Cerebellar cortex (tissue), 1 donor: Measurements from ENCODE around the gene SLFN14.
"Not testable (repeated sequence)": the region's sequence is repeated elsewhere in the genome, so short reads cannot be mapped to it uniquely, and the experiment has no call there.

Experiments
- DNase-seq: peaks from one replicate; pipeline ENCODE4 v3.0.0-alpha.2; 2015; ENCODE audit warnings: low spot score

SLFN14 gene

DNA sequence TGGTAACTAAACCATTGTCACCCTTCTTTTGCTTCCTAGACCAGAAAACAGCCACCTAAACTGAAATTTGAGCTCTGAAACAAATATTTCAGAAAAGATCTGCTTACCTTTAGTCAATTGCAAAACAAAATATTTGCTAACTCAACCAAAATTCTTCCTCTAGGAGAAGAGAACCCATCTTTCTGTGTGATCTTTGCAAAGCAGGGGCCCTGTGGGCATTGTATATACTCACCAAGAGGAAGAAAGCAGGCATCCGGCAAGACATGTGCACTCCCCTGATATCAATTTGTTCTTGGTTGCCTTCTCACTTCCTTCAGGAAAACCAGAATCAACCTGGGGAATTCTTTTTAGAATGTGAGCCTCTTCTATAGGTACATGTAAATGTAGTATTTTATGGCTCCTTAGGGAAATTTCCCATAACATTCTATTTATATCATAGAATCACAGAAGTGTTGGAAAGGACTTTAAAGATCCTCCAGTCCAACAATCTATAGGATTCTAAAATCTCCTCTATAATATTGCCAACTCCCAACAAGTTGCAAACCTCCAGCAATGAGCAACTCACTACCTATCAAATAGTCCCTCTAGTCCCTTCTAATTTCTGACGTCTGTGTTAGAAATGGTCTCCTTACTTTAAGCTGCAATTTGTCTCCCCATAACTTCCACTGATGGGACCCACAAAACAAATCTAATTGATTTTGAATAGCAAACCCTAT, 966 bp downstream of the SLFN14 start:
- DNase-seq, result no peak

DNA sequence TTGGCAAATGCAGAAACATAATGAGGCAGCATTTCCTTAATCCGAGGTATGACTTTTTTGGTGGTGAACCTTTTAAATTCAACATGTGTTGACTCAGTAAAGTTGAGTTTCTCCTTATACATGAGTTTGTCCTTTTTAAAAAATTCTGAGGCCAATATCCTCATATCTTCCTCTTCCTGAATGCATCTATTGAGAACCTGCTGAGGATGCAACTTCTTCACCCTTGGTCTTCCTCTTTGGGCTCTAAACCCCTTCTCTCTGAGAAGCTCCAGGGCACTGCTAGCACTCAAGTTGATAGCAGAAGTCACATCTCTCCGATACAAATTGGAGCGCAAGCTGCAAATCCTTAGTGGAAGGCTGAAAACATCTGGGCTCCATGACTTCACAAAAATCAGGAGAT, 3.3 kb downstream of the SLFN14 start:
- no peak for DNase-seq

DNA sequence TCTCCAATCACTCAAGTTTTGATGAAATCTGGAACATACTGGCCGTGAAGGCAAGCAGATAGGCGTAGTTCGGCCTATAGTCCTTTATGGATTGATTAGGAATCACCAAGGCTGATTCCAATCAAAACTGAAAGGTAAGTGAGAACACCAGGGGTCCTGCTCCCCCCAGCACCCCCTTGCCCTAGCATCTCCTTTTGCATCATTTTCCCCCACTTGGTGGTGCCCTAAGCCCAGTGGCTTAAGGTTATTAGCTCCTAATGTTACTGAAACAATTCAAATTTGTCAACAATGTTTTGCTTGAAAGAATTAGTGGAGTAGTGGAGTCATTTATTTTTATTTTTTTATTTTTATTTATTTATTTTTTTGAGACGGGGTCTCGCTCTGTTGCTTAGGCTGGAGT, 4.9 kb downstream of the SLFN14 start:
- no peak for DNase-seq

DNA sequence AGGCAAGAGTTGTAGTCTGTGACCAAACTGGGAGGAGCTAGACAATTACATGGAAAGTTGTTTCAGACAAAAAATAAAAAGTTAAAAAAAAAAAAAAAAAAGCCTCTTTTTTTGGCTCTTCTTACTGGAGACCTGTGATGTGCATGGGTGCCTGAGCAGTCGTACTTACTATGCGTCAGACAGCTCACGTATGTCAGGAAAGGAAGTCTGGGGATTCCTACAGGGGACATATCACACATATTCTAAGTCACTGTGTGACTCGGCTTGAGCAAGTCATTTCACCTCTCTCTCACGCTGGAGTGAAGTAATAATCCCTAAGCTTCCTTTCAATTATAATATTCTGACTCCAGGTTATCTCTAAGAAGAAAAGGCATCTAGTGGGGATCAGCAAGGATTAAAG, 6.0 kb downstream of the SLFN14 start:
- no peak for DNase-seq

DNA sequence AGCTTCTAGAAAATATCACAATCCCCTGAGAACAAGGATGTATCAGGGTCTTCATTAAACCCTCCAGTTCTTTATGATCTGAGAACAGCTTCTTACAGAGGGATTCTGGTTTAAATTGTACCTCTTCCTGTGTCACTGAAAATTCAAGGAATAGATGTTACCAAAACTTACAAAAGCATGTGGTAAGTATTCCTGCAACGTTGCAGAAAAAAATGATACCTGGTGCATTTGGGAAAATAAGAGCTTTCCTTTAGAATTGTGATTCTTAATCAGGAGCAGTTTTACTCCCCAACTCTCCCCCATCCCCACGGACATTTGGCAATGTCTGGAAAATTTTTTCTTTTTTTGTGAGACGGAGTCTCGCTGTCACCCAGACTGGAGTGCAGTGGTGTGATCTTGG, 7.3 kb downstream of the SLFN14 start:
- DNase-seq, result no peak

DNA sequence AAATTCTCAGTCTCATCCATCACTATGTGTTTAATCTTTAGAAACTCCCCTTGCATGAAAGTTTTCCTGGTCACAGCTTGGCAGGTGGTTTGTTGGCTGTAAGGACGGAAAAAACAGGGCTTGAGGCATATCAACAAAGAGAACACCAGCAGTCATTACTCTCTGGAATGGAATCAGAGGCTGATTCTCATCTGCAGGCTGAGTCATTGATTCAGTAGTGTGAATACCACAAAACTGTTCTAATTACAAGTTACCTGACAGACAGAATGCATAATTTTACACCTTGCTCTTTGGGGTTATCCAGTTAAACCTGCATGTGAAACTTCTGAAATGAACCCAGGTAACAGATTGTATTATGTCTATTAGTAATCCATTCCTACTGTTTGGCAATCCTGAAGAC, 11.6 kb downstream of the SLFN14 start:
- DNase-seq, result no peak

DNA sequence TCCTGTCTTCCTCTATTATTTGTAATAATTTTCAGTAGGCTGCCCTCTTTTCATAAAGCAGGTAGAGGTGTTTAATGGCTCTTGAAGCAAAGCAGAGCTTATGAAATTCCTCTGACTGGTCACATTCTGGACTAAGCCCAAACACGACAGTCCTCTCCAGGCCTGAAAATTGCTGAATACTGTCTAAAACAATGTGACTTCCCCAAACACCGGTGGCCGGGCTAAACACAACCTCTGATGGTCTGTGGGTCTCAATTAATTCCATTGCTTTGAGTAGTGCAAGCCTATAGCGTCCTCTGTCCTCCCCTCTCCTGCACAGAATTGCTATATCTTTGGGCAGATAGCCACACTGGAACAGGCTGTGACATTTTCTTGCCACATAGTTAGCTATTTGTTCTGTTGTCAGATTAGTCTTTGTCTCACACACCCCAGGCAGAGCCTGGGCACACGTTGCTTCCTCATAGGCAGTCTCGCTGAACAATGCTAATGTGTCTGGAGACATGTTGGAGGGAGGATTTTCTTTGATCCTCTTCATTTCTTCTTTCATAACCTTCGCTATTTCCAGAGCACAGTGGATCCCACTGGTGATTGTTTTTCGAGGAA, 12.3 kb downstream of the SLFN14 start:
- DNase-seq, result no peak

DNA sequence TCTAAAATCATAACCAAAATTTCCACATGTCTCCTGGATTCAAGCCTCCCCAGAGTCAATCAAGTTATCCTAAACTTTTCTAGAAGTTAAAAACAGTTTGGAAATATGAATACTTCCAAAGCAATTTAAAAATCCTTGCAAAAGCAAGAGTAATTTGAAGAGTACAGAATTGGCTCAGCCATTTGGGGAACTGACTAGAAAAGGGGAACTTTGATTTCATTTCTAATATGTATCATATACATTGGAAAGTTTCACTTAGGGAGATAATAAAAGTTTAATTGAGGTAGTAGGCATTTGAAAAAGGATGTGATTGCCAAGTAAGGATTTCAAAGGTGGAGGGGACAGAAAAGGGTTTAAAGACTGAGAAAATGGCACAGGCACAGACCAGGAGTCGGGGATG, 14.1 kb downstream of the SLFN14 start:
- no peak for DNase-seq

DNA sequence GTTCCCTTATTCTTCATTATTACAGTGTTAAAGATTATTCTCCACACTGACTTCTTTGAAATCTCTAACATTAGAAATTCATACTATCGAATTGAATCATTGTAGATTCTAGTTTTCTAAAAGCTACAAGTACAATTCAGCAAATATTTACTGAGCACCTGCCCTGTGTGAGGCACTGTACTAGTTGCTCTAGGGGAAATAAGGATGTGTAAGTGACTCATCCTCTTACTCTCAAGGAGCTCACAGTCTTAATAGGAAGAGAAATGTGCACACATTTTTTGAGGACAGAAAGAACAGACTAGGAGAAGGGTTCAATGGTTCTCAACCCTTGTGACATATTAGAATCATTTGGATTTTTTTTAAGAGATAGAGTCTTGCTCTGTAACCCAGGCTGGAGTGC, 15.5 kb downstream of the SLFN14 start:
- DNase-seq, result no peak

DNA sequence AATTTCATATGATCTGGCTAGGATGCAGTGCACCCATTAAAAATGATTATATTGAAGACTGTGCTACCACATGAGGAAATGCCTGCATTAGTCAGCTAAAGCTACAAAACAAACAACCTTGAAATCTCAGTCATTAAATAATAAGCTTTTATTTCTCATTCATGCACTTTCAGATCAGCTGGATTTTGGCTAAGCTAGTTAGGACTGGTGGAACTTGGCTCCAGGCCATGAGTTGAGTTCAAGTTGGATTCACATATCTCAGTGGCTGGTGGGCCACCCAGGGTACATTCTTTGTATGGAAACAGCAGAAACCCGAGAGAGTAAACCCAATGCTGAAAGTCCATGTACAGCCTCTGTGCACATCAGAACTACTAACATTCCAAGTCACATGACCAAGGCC, 16.8 kb downstream of the SLFN14 start:
- DNase-seq, result no peak

DNA sequence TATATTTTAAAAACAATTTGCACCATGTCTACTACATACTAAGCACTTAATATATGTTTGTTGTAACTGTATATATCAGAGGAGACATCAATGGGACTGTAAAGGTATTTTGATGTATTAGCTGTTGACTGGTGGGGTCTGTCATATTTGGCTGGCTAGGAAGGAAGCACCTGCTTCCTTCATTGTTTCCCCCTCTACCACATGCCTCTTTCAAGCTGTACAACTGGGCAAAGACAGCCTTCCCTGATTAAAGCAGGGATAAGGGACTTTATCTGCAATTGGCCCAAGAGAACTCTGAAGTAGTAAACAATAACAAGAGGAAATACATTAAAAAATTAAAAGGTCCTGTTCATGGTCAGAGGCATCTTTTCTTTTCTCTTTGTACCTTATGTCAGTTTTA, 17.6 kb downstream of the SLFN14 start:
- DNase-seq, result no peak

DNA sequence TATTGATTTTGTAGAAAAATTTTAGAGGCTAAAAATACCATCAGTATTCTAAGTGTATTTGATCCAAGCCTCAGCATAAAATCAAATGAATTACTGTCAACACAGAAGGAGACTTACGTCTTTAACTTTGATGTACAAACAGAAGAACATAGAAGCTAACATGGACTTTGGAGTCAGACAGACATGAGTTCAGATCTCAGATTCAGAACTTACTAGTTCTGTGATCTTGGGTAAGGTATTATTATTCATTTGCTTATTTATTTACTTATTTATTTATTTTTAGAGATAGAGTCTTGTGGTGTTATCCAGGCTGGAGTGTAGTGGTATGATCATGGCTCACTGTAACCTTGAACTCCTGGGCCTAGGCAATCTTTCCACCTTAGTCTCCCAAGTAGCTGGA, 19.2 kb downstream of the SLFN14 start:
- DNase-seq, result no peak

DNA sequence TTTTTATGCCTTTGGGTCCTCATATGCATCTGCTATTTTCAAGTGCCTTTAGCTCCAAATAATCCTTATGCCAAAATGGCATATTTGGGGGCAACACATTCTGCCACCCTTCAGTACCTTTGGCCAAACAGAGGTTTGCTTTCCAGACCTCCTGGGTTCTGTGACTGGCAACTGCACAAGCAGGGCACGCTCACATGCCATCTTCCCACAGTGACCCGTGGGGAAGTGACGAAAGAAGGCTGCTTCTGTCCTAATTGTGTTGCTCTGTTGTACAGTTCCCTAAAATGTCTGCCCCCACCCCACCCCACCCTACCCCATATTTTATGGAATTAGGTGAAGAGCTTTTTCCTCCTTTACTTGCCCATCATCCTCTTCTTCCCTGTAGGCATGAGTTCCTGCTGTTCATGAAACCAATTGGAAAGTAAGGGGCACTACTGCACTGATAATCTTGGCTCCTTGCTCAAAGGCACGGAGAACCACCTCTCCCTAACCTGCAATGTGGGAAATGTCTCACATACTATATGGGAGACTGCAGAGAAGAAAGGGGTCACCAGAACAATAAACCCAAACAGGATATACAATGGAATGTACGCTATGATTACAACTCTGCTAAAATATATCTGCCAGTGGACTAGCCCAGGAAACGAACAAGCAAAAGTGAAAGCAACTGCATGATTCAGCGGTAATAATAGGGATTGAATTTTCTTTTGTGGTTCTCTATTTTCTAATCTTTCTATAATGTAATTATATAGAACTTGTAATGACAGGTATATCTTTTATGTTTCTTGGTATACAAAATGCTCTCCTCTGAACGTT, 19.8 kb downstream of the SLFN14 start:
- no peak for DNase-seq

DNA sequence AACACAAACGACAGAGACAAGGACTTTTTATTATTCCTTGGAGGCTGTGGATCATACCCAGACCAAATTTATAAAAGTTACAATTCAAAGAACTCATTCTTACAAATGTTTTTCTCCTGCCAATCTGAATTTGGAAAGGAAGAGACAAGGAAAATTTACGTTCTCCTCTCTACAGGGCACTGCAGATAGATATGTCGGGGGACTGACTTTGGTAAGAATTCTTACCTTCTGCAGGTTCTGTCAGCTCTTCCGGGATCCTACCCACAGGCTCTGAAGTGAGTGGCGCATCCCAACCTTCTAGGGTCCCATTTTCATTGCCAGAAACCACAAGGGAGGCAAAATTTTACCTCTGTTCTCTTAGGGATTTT, 21.0 kb downstream of the SLFN14 start:
- no peak for DNase-seq

DNA sequence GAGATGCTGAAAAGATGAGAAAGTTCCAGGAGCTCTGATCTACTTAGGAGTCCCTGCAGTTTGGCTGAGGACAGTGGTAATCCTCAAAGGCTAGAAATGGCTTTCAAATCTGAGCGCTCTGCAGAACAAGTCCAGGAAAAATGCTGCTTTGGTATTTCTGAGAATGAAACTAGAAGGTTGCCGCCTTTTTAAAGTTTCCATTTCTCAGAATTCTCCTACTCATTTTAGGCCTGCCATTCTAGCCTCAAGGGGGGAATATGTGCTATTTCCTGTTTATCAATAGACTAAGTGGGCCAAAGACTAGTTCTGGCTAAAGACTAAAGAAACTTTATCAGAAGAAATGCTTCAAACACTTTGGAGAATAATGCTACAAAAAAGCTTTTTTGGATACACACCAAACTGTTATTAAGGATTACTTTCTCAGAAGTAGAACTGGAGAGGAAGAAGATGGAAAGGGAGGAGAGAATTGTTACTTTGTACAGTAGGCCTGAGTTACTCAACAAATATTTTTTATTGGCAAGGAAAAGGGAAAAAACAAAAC, 22.9 kb downstream of the SLFN14 start, which contains the start of gene SLFN12L:
Gene SLFN12L, minus strand, starts transcription at position 78 of the 541 bp plus-strand sequence. CDS start 15,314 bp downstream, outside the sequence.
- no peak for DNase-seq

DNA sequence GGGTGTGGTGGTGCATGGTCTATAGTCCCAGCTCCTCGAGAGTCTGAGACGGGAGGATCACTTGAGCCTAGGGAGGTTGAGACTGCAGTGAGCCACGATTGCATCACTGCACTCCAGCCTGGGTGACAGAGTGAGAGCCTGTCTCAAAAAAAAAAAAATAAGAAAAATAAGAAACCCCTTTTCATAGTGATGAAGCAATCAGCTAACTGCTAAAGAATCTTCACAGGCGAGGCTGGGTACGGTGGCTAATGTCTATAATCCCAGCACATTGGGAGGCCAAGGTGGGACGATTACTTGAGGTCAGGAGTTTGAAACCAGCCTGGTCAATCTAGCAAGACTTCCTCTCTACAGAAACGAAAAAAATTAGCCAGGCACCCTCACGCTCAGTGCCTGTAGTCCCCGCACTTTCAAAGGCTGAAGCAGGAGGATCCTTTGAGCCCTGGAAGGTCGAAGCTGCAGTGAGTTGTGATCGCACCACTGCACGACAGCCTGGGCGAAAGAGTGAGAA, 23.9 kb downstream of the SLFN14 start:
- no peak for DNase-seq

DNA sequence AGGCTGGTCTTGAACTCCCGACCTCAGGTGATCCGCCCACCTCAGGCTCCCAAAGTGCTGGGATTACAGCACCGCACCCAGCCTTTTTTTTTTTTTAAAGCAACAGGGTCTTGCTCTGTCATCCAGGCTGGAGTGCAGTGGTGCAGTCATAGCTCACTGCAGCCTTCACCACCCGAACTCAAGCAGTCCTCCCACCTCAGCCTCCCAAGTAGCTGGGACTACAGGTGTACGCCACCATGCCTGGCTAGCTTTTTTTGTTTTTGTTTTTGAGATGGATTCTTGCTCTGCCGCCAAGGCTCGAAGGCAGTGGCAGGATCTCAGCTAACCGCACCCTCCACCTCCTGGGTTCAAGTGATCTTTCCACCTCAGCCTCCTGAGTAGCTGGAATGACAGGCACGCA, 25.2 kb downstream of the SLFN14 start:
- not testable (repeated sequence) for DNase-seq

DNA sequence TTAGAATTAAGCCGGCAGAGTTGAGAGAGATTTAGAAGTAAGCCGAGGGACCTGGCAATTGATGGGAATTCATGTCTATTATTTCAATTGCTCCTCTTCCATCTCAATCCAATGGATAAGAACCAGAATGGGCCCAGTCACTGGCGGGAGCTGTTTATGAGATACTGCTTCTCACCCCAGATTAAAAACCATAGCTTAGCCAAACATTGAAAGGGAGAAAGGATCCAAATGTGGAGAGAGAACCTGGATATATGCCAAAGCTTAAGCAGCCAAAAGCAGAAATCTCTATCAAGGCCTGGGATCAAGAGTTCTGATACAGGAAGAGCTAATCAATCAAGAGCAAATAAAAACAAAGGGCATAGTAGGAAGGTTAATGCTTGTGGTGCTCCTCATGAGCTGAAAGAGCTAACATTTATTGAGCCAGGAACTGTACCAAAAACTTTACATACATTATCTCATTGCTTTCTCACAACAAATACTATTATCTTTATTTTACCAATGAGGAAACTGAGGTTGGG, 26.0 kb downstream of the SLFN14 start:
- DNase-seq, result no peak

DNA sequence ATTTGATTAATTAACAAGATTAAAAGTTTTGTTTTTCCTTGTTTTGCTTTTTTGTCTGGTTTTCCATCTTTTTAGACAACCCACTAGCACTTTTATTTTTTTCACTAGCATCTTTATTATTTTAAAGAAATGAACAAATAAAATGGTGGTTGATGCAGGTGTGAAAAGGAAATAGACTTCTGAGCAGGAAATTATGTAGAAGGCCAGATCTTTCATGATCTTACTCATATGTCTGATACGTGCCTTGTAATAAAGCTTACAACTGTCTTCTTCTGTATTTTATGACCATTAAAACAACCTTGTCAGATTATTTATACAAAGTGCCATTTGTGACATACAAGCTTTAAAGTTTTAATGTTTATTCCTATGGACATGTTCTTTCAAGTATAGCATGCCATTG, 29.5 kb downstream of the SLFN14 start:
- no peak for DNase-seq

DNA sequence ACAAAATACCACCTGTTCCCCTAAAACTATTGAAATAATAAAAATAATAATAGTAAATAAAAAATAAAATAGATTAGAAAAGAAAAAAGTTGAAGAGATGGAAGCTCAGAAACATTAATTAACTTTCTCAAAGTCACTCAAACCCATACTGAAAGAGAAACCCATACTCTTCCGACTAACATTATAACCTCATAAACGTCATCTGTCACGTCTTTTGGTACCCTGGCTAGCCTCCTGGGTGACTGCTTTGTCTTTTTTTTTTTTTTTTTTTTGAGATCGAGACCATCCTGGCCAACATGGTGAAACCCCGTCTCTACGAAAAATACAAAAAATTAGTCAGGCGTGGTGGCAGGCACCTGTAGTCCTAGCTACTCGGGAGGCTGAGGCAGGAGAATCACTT, 30.8 kb downstream of the SLFN14 start:
- no peak for DNase-seq

DNA sequence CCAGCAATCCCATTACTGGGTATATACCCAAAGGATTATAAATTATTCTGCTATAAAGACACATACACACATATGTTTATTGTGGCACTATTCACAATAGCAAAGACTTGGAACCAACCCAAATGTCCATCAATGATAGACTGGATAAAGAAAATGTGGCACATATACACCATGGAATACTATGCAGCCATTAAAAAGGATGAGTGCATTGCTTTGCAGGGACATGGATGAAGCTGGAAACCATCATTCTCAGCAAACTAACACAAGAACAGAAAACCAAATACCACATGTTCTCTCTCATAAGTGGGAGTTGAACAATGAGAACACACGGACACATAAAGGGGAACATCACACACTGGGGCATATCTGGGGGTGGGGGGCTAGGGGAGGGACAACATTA, 31.3 kb downstream of the SLFN14 start:
- DNase-seq, result not testable (repeated sequence)

DNA sequence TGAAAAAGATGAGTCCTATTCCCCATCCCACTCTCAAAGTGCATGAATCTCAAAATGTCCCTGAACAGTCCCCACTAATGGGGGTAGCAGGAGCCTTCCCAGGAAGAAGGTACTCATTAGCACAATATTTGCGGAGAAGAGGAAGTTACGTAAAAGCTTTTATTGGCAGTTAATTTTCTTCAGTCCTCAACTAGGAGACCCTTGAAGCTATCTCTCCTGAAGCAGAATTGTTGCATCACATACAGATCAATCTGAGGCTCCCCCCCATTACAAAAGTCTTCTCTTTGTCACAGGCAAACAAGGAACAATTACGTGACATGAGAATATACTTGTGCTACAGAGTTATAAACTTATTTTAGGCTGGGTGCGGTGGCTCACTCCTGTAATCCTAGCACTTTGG, 37.3 kb downstream of the SLFN14 start:
- no peak for DNase-seq
